B cell (primary cell): ENCODE data around the gene MFRP. TPM values are rescaled to one million over a fixed set of nuclear protein-coding genes. Genes with fewer than 3 reads are reported as not detected.

Experiments used
- ATAC-seq: fragments of 200-7000 bp; cut with Tn5 transposase; one replicate; pipeline ENCODE4 v1.10.0; 2021; ENCODE audit warnings: low read depth, mild to moderate bottlenecking, moderate number of reproducible peaks, moderate library complexity
- CTCF ChIA-PET: fragments of 350-600 bp; sonication (Branson Sonifier 250); formaldehyde crosslinking; loops from one replicate; lab custom pipeline; 2021; ENCODE audit warnings: antibody characterized with exemption, inconsistent platforms; lab: Charles Lee
- POLR2A ChIA-PET: fragments of 350-600 bp; sonication (Branson Sonifier 250); formaldehyde crosslinking; loops from one replicate; lab custom pipeline; 2021; ENCODE audit warnings: antibody characterized with exemption; lab: Charles Lee
- DNase-seq: peaks from one replicate; pipeline ENCODE4 v3.0.0; 2013
- H2AFZ ChIP-seq: 2 replicates; pipeline ENCODE4 v1.6.1; 2012; ENCODE audit warnings: mild to moderate bottlenecking, low read depth, low read length; ENCODE audit not compliant: insufficient read depth, poor library complexity, severe bottlenecking
- H3K27ac ChIP-seq, 2 donors: 1 replicate in 1 of 2; 2 replicates in 1 of 2; pipeline ENCODE4 v1.5.1; 2012 to 2013; ENCODE audit warnings: low read length in 2 of 2, mild to moderate bottlenecking in 2 of 2, moderate library complexity in 1 of 2
- H3K27me3 ChIP-seq, 4 experiments: fragments of 200-600 bp in 1 of 4; sonication (generic) in 1 of 4; replicated peaks in 1 of 4; 1 replicate in 2 of 4; 2 replicates in 2 of 4; pipeline versions ENCODE4 v1.6.1 to v1.7.0; 2013 to 2016; ENCODE audit warnings: low read length in 3 of 4, mild to moderate bottlenecking in 2 of 4, mixed read lengths in 1 of 4, moderate library complexity in 1 of 4; ENCODE audit not compliant: insufficient read depth in 4 of 4, control insufficient read depth in 3 of 4; ENCODE audit errors: control extremely low read depth in 1 of 4
- H3K36me3 ChIP-seq, 2 experiments: replicated peaks in 1 of 2; 1 replicate in 1 of 2; 2 replicates in 1 of 2; pipeline versions ENCODE4 v1.6.1 to v1.7.1; 2013; ENCODE audit warnings: low read length in 1 of 2; ENCODE audit not compliant: insufficient read depth in 2 of 2, control insufficient read depth in 1 of 2; ENCODE audit errors: control extremely low read depth in 1 of 2, extremely low read depth in 1 of 2
- H3K4me1 ChIP-seq, 2 donors: fragments of 200-600 bp in 1 of 2; sonication (generic) in 1 of 2; 1 replicate in 1 of 2; 2 replicates in 1 of 2; pipeline versions ENCODE4 v1.5.1 to v1.6.1; 2013 to 2017; ENCODE audit warnings: low read length in 2 of 2; ENCODE audit not compliant: control insufficient read depth in 2 of 2, insufficient read depth in 2 of 2
- H3K4me2 ChIP-seq: replicated peaks from 2 replicates; pipeline ENCODE3; 2012; ENCODE audit warnings: mild to moderate bottlenecking, low read depth, low read length; ENCODE audit not compliant: poor library complexity, severe bottlenecking
- H3K4me3 ChIP-seq, 5 experiments: fragments of 200-600 bp in 1 of 5; sonication (generic) in 1 of 5; 1 replicate in 3 of 5; 2 replicates in 2 of 5; pipeline versions ENCODE4 v1.5.1 to v1.7.0; 2011 to 2016; ENCODE audit warnings: low read length in 4 of 5, mild to moderate bottlenecking in 4 of 5, low read depth in 2 of 5, control low read depth in 1 of 5, moderate library complexity in 1 of 5; ENCODE audit not compliant: insufficient read depth in 1 of 5; ENCODE audit errors: control extremely low read depth in 1 of 5, extremely low read depth in 1 of 5
- H3K79me2 ChIP-seq: fragments of 200-600 bp; sonication (generic); one replicate; pipeline ENCODE4 v1.6.0; 2016; ENCODE audit warnings: low read length; ENCODE audit not compliant: control insufficient read depth, insufficient read depth
- H3K9ac ChIP-seq: fragments of 200-600 bp; sonication (generic); 2 replicates; pipeline ENCODE4 v1.6.1; 2017; ENCODE audit warnings: mild to moderate bottlenecking, low read length, moderate library complexity
- H3K9me3 ChIP-seq, 3 donors: one replicate each; pipeline versions ENCODE4 v1.6.1 to v1.7.1; 2013; ENCODE audit warnings: low read length in 2 of 3; ENCODE audit not compliant: control insufficient read depth in 2 of 3, insufficient read depth in 1 of 3; ENCODE audit errors: control extremely low read depth in 1 of 3
- H4K20me1 ChIP-seq: 2 replicates; pipeline ENCODE4 v1.6.0; 2012; ENCODE audit warnings: mild to moderate bottlenecking, low read length; ENCODE audit not compliant: insufficient read depth, control insufficient read depth, poor library complexity, severe bottlenecking
- H3K27ac Mint-ChIP-seq: one replicate; pipeline ENCODE4 v1.8.0; 2021; ENCODE audit warnings: mixed read lengths
- H3K27me3 Mint-ChIP-seq: one replicate; pipeline ENCODE4 v1.8.0; 2021; ENCODE audit warnings: mixed read lengths
- H3K4me1 Mint-ChIP-seq: one replicate; pipeline ENCODE4 v1.8.0; 2021; ENCODE audit warnings: mixed read lengths
- H3K4me3 Mint-ChIP-seq: one replicate; pipeline ENCODE4 v1.8.0; 2021; ENCODE audit warnings: mixed read lengths
- H3K9me3 Mint-ChIP-seq: one replicate; pipeline ENCODE4 v1.8.0; 2022; ENCODE audit warnings: mixed read lengths; ENCODE audit not compliant: insufficient read depth
- EZH2 ChIP-seq: IDR thresholded peaks from 2 replicates; pipeline ENCODE4 v1.6.1; 2012; ENCODE audit warnings: borderline replicate concordance, low read depth, mild to moderate bottlenecking, moderate library complexity, low read length; ENCODE audit not compliant: insufficient read depth, poor library complexity, severe bottlenecking
- WGBS: methylation state at CpG from one replicate; pipeline ENCODE4 v1.1.5; 2013; ENCODE audit warnings: missing lambda C conversion rate; ENCODE audit not compliant: insufficient coverage; 5-methylcytosine and 5-hydroxymethylcytosine counted together
- intact Hi-C: fragments of 100-400 bp; cut with micrococcal nuclease; formaldehyde crosslinking; loops from one replicate; pipeline ENCODE4 v1.10.0; 2022
- polyA plus RNA-seq: library from polyadenylated mRNA; depleted of rRNA; stranded (reverse); fragments of >200 nt; gene quantifications from 2 replicates; pipeline ENCODE4 v1.2.3, GENCODE V29; 2012
- total RNA-seq, 2 donors: library from RNA; stranded (reverse); fragments of 120-200 nt in 1 of 2; gene quantifications; 1 replicate in 1 of 2; 2 replicates in 1 of 2; pipeline versions ENCODE4 v1.2.3 to v1.2.4, GENCODE V29; 2013 to 2022
- TF ChIP-seq, protein P1 (sequence below): fragments of 200-600 bp; IDR thresholded peaks from one replicate; pipeline ENCODE4 v1.8.0; 2022; ENCODE audit warnings: antibody characterized with exemption, mild to moderate bottlenecking

Gene MFRP
- total and polyA plus RNA-seq, 2 donors (not counting 1 experiment from before 2014, with no cell fraction given): not detected

DNA sequence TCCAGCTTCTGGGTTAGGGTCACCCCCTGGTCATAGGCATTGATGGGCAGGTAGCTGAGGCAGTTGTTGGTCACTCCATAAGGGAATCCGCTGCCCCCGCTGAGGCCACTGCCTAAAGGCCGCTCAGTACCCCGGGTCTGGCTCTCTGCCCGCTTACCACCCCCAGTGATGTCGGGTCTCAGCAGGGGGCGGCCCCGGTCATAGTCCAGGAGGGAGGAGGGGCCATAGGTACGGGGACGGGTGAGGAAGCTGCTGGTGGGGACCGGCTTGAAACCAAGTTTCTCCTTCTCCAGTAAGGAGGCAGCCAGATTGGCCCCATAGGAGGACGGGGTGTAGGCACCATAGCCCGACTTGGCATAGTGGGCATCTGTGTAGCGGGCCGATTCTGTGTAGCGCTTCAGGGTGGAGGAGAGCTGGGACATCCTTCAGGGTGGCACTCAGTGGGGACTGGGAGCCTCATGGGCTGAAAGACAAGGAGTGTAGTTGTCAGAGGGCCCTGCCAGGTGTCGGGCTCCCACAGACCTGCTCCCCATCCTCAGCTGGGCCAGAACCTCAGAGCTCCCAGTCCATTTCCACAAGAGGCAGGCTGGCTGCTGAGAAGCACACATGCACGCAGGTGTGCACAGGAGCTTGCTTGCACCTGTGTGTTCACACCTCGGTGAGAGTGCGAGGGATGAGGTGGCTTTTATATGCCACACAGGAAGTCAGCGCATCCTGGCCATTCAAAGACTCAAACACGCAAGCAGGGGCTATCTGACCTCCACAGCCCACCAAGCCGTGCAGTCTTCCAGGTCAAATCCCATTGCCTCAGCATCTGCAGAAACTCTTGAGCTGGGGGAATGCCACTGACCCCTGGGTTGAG is 26.8 kb upstream of the MFRP start:
- Mint-ChIP-seq H3K9me3 (no peaks in the 10 kb centered on the region), H3K27me3 (peaks cover 20% of the 10 kb centered on the region), H3K27ac (no peak overlapping the region), H3K4me3 (no peak overlapping the region), H3K4me1 (no peaks in the 10 kb centered on the region)
- no peaks in the 10 kb centered on the region for H3K9me3 ChIP-seq
- H3K79me2 ChIP-seq: no peaks in the 10 kb centered on the region
- no peak overlapping the region for H3K4me3 ChIP-seq
- no peaks in the 10 kb centered on the region for H4K20me1 ChIP-seq
- POLR2A ChIA-PET: interaction anchor here (0.6 kb wide), 1 partner anchor 1679 kb away, joined by 4 read pairs; no protein-coding TSS in a partner anchor
- TF ChIP-seq, protein P1, sequence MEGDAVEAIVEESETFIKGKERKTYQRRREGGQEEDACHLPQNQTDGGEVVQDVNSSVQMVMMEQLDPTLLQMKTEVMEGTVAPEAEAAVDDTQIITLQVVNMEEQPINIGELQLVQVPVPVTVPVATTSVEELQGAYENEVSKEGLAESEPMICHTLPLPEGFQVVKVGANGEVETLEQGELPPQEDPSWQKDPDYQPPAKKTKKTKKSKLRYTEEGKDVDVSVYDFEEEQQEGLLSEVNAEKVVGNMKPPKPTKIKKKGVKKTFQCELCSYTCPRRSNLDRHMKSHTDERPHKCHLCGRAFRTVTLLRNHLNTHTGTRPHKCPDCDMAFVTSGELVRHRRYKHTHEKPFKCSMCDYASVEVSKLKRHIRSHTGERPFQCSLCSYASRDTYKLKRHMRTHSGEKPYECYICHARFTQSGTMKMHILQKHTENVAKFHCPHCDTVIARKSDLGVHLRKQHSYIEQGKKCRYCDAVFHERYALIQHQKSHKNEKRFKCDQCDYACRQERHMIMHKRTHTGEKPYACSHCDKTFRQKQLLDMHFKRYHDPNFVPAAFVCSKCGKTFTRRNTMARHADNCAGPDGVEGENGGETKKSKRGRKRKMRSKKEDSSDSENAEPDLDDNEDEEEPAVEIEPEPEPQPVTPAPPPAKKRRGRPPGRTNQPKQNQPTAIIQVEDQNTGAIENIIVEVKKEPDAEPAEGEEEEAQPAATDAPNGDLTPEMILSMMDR: no peak
- no peak for TF ChIP-seq EZH2
- intact Hi-C loops: no loop called here
- no peaks in the 10 kb centered on the region for H3K36me3 ChIP-seq
- DNase-seq (peak; percentile 12), ATAC-seq (no peak)
- CTCF ChIA-PET: interaction anchor here (0.6 to 5.5 kb wide), 2 partner anchors 17 to 169 kb away, joined by 3 to 46 read pairs; no protein-coding TSS in a partner anchor
- H3K4me1 ChIP-seq: no peaks in the 10 kb centered on the region
- 89% methylated on average over 20 of the region's 23 CpGs for WGBS
- no peak overlapping the region for H2AFZ ChIP-seq
- H3K4me2 ChIP-seq: no peak overlapping the region
- no peak overlapping the region for H3K27ac ChIP-seq
- H3K27me3 ChIP-seq: peaks cover 0 to 10% (median 1%) of the 10 kb centered on the region in 4 experiments
- H3K9ac ChIP-seq: no peak overlapping the region
